Tibial nerve (tissue), 3 donors: ENCODE measurements around the gene TMEM161A.

Source experiments
- POLR2A ChIP-seq, 2 donors: fragments of 450-650 bp; IDR thresholded peaks; one replicate each; pipeline ENCODE4 v1.6.1; 2017; ENCODE audit warnings: antibody characterized with exemption in 2 of 2, mild to moderate bottlenecking in 2 of 2, moderate library complexity in 2 of 2
- TF ChIP-seq, protein P1 (sequence below), 5 experiments: fragments of 200-600 bp in 3 of 5; fragments of 450-650 bp in 2 of 5; sonication (generic) in 3 of 5; IDR thresholded peaks; one replicate each; pipeline ENCODE4 v1.5.1; 2016 to 2019; ENCODE audit warnings: antibody characterized with exemption in 5 of 5, mild to moderate bottlenecking in 3 of 5, moderate library complexity in 2 of 5

DNA sequence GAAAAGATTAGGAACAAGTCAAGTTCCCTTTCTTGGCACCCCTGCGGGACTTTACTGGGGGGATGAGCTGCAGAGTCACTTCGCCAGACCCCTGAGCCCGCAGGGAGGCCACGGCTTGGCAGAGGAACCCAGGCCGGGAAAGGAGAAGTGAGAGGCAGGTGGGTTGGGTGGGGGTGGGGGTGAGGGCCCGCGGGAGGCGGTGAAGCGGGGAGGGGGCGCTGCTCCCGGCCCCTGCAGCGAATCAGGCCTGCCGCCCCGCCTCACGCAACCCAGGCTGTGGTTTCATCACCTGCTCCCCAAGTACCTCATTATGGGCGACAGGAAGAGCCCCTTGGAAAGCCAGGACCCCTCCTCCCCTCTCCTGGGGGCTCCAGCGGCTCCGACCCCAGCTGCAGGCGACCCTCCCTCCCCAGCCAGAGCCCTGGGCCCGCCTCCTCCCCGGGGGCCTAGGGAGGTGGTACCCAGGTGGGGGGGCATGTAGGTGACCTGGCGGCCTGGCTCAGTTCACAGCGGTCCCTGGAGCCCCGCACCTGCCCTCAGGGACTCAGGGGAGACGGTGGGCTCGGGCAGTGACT lies 22.3 kb upstream of the TMEM161A start:
- TF ChIP-seq POLR2A (IDR thresholded peaks at IDR 0.05), result no peak
- TF ChIP-seq, protein P1, sequence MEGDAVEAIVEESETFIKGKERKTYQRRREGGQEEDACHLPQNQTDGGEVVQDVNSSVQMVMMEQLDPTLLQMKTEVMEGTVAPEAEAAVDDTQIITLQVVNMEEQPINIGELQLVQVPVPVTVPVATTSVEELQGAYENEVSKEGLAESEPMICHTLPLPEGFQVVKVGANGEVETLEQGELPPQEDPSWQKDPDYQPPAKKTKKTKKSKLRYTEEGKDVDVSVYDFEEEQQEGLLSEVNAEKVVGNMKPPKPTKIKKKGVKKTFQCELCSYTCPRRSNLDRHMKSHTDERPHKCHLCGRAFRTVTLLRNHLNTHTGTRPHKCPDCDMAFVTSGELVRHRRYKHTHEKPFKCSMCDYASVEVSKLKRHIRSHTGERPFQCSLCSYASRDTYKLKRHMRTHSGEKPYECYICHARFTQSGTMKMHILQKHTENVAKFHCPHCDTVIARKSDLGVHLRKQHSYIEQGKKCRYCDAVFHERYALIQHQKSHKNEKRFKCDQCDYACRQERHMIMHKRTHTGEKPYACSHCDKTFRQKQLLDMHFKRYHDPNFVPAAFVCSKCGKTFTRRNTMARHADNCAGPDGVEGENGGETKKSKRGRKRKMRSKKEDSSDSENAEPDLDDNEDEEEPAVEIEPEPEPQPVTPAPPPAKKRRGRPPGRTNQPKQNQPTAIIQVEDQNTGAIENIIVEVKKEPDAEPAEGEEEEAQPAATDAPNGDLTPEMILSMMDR (IDR thresholded peaks at IDR 0.05), result no peak
